ENCODE data around the gene PCNX1. TPM values are rescaled to one million over a fixed set of nuclear protein-coding genes. Genes with fewer than 3 reads are reported as not detected.

PCNX1 gene
- total and polyA plus RNA-seq, 9 of the 15 experiments (the other 6 are each of a cell fraction or from before 2014, with no cell fraction given) = 0.30 to 4.5 (median 2.3) TPM

DNA sequence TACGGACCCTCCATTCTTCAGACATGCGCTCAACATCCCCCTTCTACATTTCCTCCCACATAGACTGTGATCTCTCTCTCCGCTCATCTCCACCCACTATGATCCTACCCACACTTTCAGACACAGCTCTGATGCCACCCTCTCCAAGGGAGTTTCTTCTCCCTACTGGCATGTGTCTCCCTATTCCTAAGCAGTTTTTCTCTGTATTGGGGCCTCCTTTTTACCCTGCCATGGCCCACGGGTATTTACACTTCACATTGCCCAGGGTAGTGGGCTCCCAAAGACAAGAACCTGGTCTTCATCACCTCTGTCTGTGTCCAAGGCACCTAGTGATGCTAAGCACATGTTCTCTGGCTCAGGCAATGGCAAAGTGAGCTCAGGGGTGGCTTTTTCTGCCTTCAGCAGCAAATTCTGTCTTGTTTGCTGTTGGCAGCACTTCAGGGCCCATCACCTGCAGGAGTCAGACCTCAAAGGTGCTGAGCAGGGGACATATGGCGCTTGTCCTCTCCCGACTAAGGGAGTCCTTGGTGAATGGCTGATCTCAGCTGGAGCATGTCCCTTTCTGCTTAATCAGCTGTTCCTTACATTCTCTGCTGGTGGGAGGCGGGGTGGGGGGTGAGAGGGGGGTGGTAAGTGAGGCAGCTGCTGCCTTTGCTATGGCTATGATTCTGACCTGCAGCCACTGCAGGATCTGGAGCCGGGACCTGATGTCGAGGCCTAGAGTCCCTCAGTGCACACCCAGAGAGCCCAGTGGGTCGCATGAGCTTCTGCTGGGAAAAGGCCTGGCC lies 256.8 kb downstream of the PCNX1 start (continued):
- TF ChIP-seq, protein P1, sequence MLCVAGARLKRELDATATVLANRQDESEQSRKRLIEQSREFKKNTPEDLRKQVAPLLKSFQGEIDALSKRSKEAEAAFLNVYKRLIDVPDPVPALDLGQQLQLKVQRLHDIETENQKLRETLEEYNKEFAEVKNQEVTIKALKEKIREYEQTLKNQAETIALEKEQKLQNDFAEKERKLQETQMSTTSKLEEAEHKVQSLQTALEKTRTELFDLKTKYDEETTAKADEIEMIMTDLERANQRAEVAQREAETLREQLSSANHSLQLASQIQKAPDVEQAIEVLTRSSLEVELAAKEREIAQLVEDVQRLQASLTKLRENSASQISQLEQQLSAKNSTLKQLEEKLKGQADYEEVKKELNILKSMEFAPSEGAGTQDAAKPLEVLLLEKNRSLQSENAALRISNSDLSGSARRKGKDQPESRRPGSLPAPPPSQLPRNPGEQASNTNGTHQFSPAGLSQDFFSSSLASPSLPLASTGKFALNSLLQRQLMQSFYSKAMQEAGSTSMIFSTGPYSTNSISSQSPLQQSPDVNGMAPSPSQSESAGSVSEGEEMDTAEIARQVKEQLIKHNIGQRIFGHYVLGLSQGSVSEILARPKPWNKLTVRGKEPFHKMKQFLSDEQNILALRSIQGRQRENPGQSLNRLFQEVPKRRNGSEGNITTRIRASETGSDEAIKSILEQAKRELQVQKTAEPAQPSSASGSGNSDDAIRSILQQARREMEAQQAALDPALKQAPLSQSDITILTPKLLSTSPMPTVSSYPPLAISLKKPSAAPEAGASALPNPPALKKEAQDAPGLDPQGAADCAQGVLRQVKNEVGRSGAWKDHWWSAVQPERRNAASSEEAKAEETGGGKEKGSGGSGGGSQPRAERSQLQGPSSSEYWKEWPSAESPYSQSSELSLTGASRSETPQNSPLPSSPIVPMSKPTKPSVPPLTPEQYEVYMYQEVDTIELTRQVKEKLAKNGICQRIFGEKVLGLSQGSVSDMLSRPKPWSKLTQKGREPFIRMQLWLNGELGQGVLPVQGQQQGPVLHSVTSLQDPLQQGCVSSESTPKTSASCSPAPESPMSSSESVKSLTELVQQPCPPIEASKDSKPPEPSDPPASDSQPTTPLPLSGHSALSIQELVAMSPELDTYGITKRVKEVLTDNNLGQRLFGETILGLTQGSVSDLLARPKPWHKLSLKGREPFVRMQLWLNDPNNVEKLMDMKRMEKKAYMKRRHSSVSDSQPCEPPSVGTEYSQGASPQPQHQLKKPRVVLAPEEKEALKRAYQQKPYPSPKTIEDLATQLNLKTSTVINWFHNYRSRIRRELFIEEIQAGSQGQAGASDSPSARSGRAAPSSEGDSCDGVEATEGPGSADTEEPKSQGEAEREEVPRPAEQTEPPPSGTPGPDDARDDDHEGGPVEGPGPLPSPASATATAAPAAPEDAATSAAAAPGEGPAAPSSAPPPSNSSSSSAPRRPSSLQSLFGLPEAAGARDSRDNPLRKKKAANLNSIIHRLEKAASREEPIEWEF (CRISPR knock-in tag; IDR thresholded peaks at IDR 0.05) = no peak
- TF ChIP-seq PCBP2 (IDR thresholded peaks at IDR 0.05; ENCODE audit: low read depth, low read length, poor library complexity, severe bottlenecking) (no peak), MAZ (CRISPR knock-in tag; conservative IDR thresholded peaks at IDR 0.05 in 1 of 2, IDR thresholded peaks at IDR 0.05 in 1 of 2) (no peak), CSDE1 (IDR thresholded peaks at IDR 0.05) (no peak)
- TF ChIP-seq, protein P2, sequence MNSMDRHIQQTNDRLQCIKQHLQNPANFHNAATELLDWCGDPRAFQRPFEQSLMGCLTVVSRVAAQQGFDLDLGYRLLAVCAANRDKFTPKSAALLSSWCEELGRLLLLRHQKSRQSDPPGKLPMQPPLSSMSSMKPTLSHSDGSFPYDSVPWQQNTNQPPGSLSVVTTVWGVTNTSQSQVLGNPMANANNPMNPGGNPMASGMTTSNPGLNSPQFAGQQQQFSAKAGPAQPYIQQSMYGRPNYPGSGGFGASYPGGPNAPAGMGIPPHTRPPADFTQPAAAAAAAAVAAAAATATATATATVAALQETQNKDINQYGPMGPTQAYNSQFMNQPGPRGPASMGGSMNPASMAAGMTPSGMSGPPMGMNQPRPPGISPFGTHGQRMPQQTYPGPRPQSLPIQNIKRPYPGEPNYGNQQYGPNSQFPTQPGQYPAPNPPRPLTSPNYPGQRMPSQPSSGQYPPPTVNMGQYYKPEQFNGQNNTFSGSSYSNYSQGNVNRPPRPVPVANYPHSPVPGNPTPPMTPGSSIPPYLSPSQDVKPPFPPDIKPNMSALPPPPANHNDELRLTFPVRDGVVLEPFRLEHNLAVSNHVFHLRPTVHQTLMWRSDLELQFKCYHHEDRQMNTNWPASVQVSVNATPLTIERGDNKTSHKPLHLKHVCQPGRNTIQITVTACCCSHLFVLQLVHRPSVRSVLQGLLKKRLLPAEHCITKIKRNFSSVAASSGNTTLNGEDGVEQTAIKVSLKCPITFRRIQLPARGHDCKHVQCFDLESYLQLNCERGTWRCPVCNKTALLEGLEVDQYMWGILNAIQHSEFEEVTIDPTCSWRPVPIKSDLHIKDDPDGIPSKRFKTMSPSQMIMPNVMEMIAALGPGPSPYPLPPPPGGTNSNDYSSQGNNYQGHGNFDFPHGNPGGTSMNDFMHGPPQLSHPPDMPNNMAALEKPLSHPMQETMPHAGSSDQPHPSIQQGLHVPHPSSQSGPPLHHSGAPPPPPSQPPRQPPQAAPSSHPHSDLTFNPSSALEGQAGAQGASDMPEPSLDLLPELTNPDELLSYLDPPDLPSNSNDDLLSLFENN (IDR thresholded peaks at IDR 0.05; ENCODE audit: low read depth in 2 of 2, low read length in 2 of 2) = no peak

Small RNA genes lying within 50 kb of the gene (small RNA-seq; reads per million reads assigned to genes)
- gene AC005230.1 = not detected
- not detected for gene GTF3AP2

Other genes with a start within 250 kb of the PCNX1 start
- gene MAP3K9, start 97.9 kb upstream of the PCNX1 start, total RNA-seq (2014; rRNA removed) = 0.36 and 0.65 TPM in 2 replicates
- gene MAP3K9, start 97.9 kb upstream of the PCNX1 start, total RNA-seq (2014; rRNA removed; fragmentation: Illumina TruSeq; extraction: Trizol) = 0.32 and 0.47 TPM in 2 replicates
- gene MAP3K9, start 97.9 kb upstream of the PCNX1 start, total RNA-seq (2015; rRNA removed; fragmentation: Illumina TruSeq; extraction: Trizol) = 0.43 and 0.45 TPM in 2 replicates
- gene MAP3K9, start 97.9 kb upstream of the PCNX1 start, total RNA-seq (2021) = 0.58 and 0.60 TPM in 2 replicates
- 0.18 and 0.39 TPM in 2 replicates for gene MAP3K9, start 97.9 kb upstream of the PCNX1 start, polyA plus RNA-seq (2011; rRNA removed)
- gene MAP3K9, start 97.9 kb upstream of the PCNX1 start, polyA plus RNA-seq (2014; fragmentation: Illumina TruSeq; extraction: Trizol) = 0.43 and 0.48 TPM in 2 replicates
- gene MAP3K9, start 97.9 kb upstream of the PCNX1 start, polyA plus RNA-seq (2014; fragmentation: Nextera tagmentation; extraction: Ambion mirVana) = under 1 TPM; 0.03 to 0.06 TPM
- gene MAP3K9, start 97.9 kb upstream of the PCNX1 start, polyA plus RNA-seq (2014; rRNA removed) = 0.17 and 0.40 TPM in 2 replicates